Esophagus (tissue), 2 donors: Measurements from ENCODE around the gene TIMELESS. TPM values are rescaled to one million over a fixed set of nuclear protein-coding genes. Genes with fewer than 3 reads are reported as not detected.
"Not testable (repeated sequence)": the region's sequence is repeated elsewhere in the genome, so short reads cannot be mapped to it uniquely, and the experiment has no call there.

Source experiments
- H3K27ac ChIP-seq, 2 donors: one replicate each; pipeline ENCODE4 v1.5.1; 2013; ENCODE audit warnings: low read depth in 2 of 2, mild to moderate bottlenecking in 2 of 2, inconsistent platforms in 1 of 2, low read length in 1 of 2, moderate library complexity in 1 of 2
- H3K27me3 ChIP-seq, 2 donors: one replicate each; pipeline ENCODE4 v1.6.1; 2013; ENCODE audit warnings: low read length in 2 of 2, control low read depth in 1 of 2, mild to moderate bottlenecking in 1 of 2; ENCODE audit not compliant: insufficient read depth in 2 of 2, control insufficient read depth in 1 of 2
- H3K36me3 ChIP-seq, 2 donors: one replicate each; pipeline ENCODE4 v1.6.1; 2013; ENCODE audit warnings: low read length in 1 of 2; ENCODE audit not compliant: control insufficient read depth in 2 of 2, insufficient read depth in 2 of 2
- H3K4me1 ChIP-seq, 2 donors: one replicate each; pipeline ENCODE4 v1.6.1; 2013; ENCODE audit warnings: low read length in 1 of 2; ENCODE audit not compliant: control insufficient read depth in 2 of 2, insufficient read depth in 2 of 2
- H3K4me3 ChIP-seq, 2 donors: one replicate each; pipeline ENCODE4 v1.5.1; 2013; ENCODE audit warnings: low read length in 2 of 2, mild to moderate bottlenecking in 2 of 2, low read depth in 1 of 2, moderate library complexity in 1 of 2
- H3K9me3 ChIP-seq, 2 donors: one replicate each; pipeline ENCODE4 v1.6.1; 2013; ENCODE audit warnings: mild to moderate bottlenecking in 2 of 2, low read depth in 1 of 2, low read length in 1 of 2, moderate library complexity in 1 of 2; ENCODE audit not compliant: control insufficient read depth in 2 of 2, insufficient read depth in 1 of 2
- WGBS, 2 donors: extraction: QIAGEN DNeasy Blood & Tissue Kit; methylation state at CpG; one replicate each; pipeline ENCODE4 v1.1.7; 2013; 5-methylcytosine and 5-hydroxymethylcytosine counted together
- polyA plus RNA-seq, 2 donors: library from polyadenylated mRNA; stranded (reverse); fragments of 200-250 nt; gene quantifications; one replicate each; pipeline ENCODE4 v1.2.3, GENCODE V29; 2013
- donor health status: healthy with polysubstance abuse.
- donor health status: Bipolar disorder and iron deficiency.

TIMELESS gene, protein sequence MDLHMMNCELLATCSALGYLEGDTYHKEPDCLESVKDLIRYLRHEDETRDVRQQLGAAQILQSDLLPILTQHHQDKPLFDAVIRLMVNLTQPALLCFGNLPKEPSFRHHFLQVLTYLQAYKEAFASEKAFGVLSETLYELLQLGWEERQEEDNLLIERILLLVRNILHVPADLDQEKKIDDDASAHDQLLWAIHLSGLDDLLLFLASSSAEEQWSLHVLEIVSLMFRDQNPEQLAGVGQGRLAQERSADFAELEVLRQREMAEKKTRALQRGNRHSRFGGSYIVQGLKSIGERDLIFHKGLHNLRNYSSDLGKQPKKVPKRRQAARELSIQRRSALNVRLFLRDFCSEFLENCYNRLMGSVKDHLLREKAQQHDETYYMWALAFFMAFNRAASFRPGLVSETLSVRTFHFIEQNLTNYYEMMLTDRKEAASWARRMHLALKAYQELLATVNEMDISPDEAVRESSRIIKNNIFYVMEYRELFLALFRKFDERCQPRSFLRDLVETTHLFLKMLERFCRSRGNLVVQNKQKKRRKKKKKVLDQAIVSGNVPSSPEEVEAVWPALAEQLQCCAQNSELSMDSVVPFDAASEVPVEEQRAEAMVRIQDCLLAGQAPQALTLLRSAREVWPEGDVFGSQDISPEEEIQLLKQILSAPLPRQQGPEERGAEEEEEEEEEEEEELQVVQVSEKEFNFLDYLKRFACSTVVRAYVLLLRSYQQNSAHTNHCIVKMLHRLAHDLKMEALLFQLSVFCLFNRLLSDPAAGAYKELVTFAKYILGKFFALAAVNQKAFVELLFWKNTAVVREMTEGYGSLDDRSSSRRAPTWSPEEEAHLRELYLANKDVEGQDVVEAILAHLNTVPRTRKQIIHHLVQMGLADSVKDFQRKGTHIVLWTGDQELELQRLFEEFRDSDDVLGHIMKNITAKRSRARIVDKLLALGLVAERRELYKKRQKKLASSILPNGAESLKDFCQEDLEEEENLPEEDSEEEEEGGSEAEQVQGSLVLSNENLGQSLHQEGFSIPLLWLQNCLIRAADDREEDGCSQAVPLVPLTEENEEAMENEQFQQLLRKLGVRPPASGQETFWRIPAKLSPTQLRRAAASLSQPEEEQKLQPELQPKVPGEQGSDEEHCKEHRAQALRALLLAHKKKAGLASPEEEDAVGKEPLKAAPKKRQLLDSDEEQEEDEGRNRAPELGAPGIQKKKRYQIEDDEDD
- polyA plus RNA-seq = 1 to 10 TPM; 9.2 TPM

DNA sequence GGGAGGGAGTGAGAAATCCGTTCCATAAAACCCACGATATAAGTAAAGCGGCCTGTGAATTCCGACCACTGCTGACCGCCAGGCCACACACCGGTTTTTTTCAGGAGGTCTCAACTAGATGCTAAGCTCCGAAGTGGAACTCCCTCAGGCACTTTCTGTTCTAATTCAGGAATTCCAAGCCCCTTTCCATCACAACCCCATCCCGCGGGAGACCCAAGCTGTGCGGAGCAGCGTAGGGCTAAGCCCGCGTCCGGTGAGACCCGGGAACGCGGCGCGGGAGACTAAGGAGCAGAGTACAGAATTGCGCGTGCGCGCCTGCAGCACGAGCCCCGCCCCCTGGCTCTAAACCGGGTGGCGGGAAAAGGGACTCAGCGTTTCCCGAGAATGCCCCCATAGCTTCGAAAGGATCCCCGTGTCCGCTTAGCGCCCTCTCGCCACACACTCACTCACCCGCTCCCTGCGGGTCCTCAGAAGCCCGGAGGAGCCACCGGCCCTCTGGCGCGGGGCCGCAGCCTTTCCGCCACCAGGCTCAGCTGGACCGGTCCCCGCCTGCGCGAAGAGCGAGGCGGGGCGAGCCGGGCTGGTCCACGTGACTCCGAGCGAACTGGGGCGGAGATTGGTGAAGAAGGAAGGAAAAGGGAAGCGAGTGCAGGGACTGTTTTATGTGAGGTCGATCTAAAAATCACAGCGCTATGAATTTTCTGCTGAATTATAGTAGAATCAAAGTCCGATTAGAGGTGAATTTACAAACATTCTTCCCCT is at the start of gene TIMELESS:
Gene TIMELESS (minus strand): TSS at position 567 of the 762 bp plus-strand sequence. CDS start 15,256 bp downstream, outside the sequence.
- Histone ChIP-seq H3K36me3 (no peaks in the 10 kb centered on the region), H3K27me3 (no peaks in the 10 kb centered on the region), H3K9me3 (no peaks in the 10 kb centered on the region), H3K27ac (peak within 1 kb of the TSS; percentile 69 to 92), H3K4me3 (peak within 1 kb of the TSS; percentile 66 to 96), H3K4me1 (peaks cover 0 to 2% of the 10 kb centered on the region in 2 donors)
- WGBS, 2 donors = 0% methylated on average over 58 of the region's 58 CpGs

DNA sequence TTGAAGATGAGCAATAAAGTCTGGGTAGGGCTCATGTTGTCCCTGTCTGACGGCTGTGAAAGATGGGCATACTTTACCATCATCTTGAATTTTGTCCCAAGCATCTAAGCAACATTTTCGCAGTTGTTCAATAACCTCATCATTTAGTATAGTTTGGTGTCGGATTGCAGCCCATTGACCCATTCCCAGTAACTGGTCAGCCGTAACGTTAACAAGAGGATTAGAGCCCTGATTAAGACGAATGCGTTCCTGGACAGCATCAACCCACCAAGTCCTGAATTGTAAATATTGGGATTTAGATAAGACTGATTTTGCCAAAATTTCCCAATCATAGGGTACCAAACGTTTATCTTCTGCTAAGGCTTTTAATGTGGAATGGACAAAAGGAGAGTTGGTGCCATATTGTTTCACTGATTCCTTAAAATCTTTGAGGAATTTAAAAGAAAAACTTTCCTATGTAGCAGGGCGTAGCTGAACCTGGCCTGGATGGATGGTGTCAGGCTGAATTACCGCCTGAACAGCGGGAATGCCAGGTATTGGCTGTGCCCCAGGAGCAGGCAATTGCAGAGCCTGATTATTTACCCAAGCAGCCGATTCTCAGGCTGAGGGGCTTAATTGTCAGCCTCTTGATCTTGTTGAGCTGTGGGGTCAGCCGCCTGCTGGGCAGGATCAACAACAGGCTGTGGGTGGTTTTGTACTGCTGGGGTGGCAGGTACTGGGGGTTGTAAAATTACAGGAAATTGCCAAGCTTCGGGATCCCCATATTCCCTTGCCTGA is 49.1 kb upstream of the TIMELESS start:
- H3K27me3 ChIP-seq, H3K4me3 ChIP-seq, H3K27ac ChIP-seq, H3K36me3 ChIP-seq, H3K9me3 ChIP-seq, H3K4me1 ChIP-seq: not testable (repeated sequence)
- WGBS, 2 donors = 59 to 65% methylated on average over 14 of the region's 14 CpGs

DNA sequence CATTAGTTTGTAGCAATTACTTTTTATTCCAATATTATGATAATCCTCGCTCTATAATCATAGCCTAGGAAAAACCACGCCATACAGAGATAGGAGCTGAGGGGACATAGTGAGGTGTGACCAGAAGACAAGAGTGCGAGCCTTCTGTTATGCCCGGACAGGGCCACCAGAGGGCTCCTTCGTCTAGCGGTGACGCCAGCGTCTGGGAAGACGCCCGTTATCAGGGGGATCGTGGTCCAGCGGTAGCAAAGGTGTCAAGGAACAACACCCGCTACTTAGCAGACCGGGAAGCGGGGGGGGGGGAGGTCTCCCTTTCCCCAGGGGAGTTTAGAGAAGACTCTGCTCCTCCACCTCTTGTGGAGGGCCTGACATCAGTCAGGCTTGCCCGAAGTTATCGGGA is 47.5 kb upstream of the TIMELESS start:
- WGBS, 2 donors = 13 to 16% methylated on average over 17 of the region's 17 CpGs
- not testable (repeated sequence) for H3K27me3 ChIP-seq, H3K36me3 ChIP-seq, H3K4me1 ChIP-seq, H3K4me3 ChIP-seq, H3K9me3 ChIP-seq, H3K27ac ChIP-seq

DNA sequence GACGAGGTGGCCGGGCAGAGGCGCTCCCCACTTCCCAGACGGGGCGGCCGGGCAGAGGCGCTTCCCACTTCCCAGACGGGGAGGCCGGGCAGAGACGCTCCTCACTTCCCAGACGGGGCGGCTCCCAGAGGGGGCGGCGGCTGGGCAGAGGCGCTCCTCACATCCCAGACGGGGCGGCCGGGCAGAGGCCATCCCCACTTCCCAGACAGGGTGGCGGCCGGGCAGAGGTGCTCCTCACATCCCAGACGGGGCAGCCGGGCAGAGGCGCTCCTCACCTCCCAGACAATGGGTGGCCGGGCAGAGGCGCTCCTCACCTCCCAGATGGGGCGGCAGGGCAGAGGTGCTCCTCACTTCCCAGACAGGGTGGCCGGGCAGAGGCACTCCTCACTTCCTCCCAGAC is 45.3 kb upstream of the TIMELESS start:
- WGBS, 2 donors = 96% methylated on average over 27 of the region's 27 CpGs
- not testable (repeated sequence) for H3K4me1 ChIP-seq, H3K9me3 ChIP-seq

DNA sequence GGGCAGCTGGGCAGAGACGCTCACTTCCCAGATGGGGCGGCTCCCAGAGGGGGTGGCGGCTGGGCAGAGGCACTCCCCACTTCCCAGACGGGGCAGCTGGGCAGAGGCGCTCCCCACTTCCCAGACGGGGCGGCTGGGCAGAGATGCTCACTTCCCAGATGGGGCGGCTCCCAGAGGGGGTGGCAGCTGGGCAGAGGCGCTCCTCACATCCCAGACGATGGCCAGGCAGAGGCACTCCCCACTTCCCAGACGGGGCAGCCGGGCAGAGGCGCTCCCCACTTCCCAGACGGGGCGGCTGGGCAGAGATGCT is 44.8 kb upstream of the TIMELESS start:
- not testable (repeated sequence) for H3K27me3 ChIP-seq, H3K36me3 ChIP-seq, H3K4me3 ChIP-seq, H3K27ac ChIP-seq, H3K4me1 ChIP-seq, H3K9me3 ChIP-seq
- 92 to 93% methylated on average over 9 to 15 of the region's 15 CpGs for whole genome bisulfite sequencing, 2 donors

More for the DNA sequence above, 45.3 kb upstream of the TIMELESS start:
- not testable (repeated sequence) for H3K27ac ChIP-seq, H3K36me3 ChIP-seq, H3K27me3 ChIP-seq, H3K4me3 ChIP-seq

DNA sequence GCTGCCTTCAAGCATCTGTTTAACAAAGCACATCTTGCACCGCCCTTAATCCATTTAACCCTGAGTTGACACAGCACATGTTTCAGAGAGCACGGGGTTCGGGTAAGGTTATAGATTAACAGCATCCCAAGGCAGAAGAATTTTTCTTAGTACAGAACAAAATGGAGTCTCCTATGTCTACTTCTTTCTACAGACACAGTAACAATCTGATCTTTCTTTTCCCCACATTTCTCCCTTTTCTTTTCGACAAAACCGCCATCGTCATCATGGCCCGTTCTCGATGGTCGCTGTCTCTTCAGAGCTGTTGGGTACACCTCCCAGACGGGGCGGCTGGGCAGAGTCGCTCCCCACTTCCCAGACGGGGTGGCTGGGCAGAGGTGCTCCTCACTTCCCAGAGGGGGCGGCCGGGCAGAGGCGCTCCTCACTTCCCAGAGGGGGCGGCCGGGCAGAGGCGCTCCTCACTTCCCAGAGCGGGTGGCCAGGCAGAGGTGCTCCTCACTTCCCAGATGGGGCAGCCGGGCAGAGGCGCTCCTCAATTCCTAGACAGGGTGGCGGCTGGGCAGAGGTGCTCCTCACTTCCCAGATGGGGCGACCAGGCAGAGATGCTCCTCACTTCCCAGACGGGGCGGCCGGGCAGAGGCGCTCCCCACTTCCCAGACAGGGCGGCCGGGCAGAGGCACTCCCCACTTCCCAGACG is 44.3 kb upstream of the TIMELESS start:
- H3K9me3 ChIP-seq, H3K4me3 ChIP-seq, H3K27ac ChIP-seq, H3K36me3 ChIP-seq, H3K27me3 ChIP-seq, H3K4me1 ChIP-seq: not testable (repeated sequence)
- 89 to 90% methylated on average over 20 to 31 of the region's 31 CpGs for WGBS, 2 donors

DNA sequence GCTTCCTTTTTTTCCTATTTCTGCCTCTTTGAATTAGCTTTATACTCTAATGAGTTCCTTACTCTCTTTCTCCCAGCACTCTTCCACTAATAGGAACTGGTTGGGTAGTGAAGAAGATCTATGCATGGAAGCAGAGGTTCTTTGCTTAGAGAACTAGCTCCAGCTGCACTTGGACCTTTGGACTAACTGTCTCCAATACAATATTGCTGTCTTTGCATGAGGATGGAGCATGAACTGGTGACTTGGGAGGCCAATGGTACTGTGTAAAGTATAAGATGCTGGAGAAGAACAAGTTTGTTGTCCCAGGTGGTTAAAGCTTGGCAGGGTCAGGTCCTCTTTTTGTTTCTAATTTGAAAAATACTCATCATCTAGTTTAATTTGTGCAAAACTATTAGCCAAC is 41.1 kb upstream of the TIMELESS start:
- no peaks in the 10 kb centered on the region for H3K27me3 ChIP-seq
- no peaks in the 10 kb centered on the region for H3K9me3 ChIP-seq
- peaks cover 0 to 12% of the 10 kb centered on the region in 2 donors for H3K4me1 ChIP-seq
- no peak overlapping the region for H3K27ac ChIP-seq
- H3K4me3 ChIP-seq = no peak overlapping the region
- no peaks in the 10 kb centered on the region for H3K36me3 ChIP-seq

DNA sequence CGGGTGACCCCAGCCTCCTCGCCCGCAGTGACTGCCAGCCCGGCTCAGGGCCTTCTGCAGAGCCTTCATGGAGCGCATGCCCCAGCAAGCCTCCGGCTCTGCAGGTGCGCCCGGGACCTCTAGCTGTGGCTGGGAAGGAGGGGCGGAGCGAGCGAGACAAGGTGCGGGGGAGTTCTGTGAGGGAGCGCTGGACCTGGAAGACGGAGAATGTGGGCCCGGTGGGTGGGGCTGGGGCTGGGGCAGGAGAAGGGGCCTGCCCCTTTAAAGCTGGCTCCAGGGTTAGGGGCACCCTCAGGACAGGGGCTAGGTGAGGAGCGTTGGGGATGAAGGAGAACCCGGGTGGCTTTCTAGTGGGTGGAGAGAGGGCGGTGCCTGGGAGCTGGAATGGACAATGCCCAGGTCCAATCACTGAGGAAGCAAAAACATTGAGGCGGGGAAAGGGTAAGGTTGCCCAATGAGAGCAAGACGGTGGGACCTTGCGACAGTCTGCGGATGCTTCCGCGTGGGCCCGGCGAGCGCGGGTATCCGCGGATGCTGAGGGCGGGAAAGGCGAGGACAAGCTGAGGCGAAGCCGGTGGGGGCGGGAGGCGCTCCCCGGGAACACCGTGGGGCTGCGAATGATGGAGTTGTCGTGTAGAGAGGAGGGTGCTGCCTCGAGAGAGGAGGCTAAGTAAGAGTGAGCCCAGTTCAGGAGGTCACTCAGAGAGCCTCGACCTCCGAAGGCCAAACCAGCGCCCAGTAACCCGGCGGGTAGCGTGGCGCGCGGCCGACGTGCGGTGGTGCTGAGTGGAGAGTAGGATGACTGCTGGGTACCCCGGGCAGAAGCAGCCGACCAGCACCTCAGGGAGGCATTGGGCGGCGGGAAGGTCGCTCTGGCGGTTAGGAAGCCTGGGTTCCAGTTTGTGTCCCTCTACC is 39.1 kb upstream of the TIMELESS start, which contains the start of gene GLS2:
Gene GLS2 (minus strand): TSS at position 121 of the 915 bp plus-strand sequence. CDS start 43 bp downstream, at position 78.
- H3K4me3 ChIP-seq = peak within 1 kb of the TSS; percentile 42 to 56
- H3K27me3 ChIP-seq = no peaks in the 10 kb centered on the region
- peak within 1 kb of the TSS in 1 of 2 donors; percentile 15 for H3K27ac ChIP-seq
- H3K36me3 ChIP-seq = no peaks in the 10 kb centered on the region
- WGBS, 2 donors = 19% methylated on average over 59 of the region's 59 CpGs
- H3K9me3 ChIP-seq = no peaks in the 10 kb centered on the region
- H3K4me1 ChIP-seq = peaks cover 0 to 12% of the 10 kb centered on the region in 2 donors
